Epidermal melanocyte (primary cell): ENCODE results near the gene BTN1A1.
"Not testable (repeated sequence)": the region's sequence is repeated elsewhere in the genome, so short reads cannot be mapped to it uniquely, and the experiment has no call there.

Experiments
- DNase-seq: peaks from one replicate; pipeline ENCODE4 v3.0.0; 2011; ENCODE audit warnings: low spot score; ENCODE audit not compliant: insufficient read length

The BTN1A1 gene

DNA sequence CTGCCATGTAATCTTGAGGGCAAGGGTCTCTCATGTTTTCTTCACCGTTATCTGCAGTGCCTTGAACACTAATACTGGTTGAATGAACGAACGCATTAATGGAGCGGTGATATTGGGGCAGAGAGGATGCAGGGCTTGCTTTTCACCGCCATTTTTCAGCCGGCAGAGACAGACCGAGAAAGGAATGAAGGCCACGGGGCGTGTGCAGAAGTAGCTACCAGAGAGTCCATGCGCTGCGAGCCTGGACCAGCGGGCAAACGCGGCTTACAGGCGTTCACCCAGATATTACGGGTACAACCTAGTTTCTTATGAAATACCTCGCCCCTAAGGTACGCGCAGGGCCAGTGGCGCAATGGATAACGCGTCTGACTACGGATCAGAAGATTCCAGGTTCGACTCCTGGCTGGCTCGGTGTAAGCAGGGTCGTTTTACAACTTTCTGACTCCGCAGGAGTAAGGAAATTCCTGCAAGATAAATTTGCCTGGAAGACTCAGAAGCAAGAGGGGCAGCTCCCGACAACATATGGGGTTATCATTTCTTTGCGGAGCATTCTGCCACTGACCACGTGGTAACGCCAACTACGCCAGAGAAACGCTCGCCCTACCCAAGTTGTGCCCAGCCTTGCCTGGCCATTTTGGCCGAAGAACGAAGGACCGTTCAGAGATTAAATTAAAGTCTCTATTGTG is 37.2 kb downstream of the BTN1A1 start:
- no peak for DNase-seq

DNA sequence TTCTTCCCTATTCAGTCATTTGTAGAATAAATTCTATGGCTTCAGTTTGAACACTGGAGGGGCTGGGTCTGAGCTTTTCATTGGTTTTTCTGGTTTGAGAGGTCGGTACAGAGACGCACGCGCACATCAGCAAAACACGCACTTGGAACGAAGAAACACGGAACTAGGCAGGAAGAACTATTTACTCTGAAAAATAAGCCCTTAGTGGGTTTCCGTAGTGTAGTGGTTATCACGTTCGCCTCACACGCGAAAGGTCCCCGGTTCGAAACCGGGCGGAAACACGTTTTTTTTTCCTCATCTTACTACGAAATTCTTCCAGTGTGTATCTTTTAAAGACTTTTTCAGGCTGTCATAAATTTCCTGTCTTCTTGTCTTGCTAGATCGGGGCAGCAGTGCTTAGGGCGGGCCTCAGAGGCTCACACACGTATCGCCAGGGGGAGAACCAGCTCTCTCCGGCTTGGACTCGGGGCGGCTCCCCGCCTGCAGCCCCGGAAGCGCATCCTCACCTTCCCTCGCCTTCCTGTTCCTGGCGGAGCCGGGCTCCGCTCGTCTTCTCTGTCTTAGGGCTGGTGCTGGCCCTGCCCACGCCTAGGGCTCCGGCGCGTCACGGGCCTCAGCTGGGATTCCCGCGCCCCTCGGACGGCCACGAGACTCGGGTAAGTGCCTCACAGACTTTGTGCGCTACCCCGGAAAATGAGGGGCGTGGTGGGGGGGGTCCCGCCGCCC is 37.9 kb downstream of the BTN1A1 start, which contains the start of gene HMGN4:
HMGN4 (plus strand) TSS at position 521 of the 726 bp plus-strand sequence. CDS start 6,841 bp downstream, outside the sequence.
- peak; percentile 48 for DNase-seq

DNA sequence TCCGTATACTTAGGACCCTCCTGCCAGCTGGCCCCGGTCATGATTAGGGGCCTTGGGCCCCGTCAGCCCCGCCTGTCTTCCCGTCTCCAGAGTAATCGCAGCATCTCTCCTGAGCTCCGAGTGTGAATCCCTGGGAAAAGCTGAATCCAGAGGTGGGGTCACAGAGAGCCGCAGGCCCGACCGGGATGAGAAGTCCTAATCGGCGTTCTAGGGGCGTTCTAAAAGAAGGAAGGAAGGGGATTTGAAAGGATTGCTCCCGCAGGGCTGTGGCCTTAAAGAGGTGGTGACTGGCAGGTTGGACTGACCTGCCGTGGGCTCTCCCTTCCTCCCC is 38.4 kb downstream of the BTN1A1 start:
- no peak for DNase-seq

- no peak for DNase-seq
Measured at GRCh38 chr6:26539071-26539615, 39.0 kb downstream of the BTN1A1 start.

- no peak for DNase-seq
Measured at GRCh38 chr6:26541579-26541978, 41.5 kb downstream of the BTN1A1 start.

GRCh38 chr6:26543953-26544352 is 43.9 kb downstream of the BTN1A1 start:
- no peak for DNase-seq

- DNase-seq = no peak
Measured at GRCh38 chr6:26544473-26544872, 44.4 kb downstream of the BTN1A1 start.

GRCh38 chr6:26545627-26546026 is 45.5 kb downstream of the BTN1A1 start:
- DNase-seq = no peak

DNA sequence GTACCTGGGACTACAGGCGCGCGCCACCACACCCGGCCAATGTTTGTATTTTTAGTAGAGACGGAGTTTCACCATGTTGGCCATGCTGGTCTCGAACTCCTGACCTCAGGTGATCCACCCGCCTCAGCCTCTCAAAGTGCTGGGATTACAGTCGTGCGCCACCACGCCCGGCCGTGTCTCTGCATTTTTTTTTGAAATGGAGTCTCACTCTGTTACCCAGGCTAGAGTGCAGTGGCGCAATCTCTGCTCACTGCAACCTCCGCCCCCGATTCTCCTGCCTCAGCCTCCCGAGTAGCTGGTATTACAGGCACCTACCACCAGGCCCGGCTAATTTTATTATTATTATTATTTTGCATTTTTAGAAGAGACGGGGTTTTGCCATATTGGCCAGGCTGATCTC is 47.3 kb downstream of the BTN1A1 start:
- not testable (repeated sequence) for DNase-seq

GRCh38 chr6:26550250-26550993 is 50.3 kb downstream of the BTN1A1 start:
- DNase-seq = no peak

DNA sequence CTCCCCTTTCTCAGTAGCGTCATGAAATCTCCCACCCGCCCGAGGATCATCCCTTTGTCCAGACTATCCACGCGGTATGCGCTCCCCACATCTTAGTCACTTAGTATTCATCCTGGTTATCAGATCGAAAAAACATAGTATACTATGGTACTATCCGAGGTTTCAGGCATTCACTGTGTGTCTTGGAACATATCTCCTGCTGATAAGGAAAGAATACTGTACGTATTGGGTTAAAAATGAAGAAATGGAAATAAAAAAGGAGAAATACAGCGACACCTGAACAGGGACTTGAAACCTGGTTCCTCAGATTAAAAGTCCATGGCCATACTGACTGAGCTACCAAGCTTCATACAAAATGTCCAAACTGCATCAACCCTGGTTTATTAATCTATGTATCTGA is 52.1 kb downstream of the BTN1A1 start:
- DNase-seq = no peak

GRCh38 chr6:26552640-26553188 is 52.6 kb downstream of the BTN1A1 start:
- DNase-seq = no peak

- DNase-seq = no peak
Measured at GRCh38 chr6:26553264-26553634, 53.1 kb downstream of the BTN1A1 start.

DNA sequence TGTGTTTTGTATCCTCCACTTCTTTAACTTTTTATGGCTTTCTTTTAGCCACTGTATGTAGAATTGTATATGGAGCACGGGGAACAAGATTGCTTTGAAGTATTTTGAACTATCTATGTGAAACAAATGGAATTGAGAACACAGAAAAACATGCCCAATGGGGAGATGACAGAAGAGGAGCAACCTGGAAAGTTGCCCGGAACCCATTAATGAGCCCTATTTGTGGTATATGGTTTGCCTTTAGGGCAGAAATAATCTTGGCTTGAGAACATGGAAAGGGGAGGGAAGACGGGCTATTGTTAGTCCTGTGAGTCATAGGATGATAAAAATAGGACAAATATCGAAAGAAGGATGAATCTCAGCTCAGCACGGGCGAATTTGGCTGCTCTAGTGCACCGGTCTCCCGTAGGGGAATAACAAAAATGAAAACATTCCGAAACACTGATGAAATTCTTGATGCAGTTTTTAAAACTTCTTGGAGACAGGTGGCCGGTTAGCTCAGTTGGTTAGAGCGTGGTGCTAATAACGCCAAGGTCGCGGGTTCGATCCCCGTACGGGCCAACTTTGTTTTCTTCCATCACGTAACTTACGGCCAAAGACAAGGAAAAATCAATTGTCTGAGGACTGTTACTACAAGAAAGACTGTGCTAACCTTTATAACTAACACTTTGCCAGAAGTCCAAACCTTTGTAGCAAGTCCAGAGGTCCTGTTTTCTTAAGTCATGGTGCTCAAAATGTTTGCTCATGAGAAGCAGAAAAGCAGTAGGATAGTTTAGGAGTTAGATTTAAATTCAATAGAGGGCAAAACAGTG is 53.7 kb downstream of the BTN1A1 start:
- DNase-seq = peak; percentile 42

DNA sequence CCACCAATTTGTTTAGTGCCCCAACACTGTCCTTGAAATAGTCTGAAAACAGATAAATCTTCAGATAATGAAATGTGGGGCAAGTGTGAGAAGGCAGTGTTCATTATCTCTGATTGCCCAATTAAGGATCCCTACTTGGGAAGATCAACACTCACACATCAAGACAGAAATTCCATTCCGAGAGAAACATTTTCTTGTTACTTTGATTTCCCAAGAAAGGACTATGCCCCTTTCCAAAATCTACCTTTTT is 54.3 kb downstream of the BTN1A1 start:
- DNase-seq = no peak

DNA sequence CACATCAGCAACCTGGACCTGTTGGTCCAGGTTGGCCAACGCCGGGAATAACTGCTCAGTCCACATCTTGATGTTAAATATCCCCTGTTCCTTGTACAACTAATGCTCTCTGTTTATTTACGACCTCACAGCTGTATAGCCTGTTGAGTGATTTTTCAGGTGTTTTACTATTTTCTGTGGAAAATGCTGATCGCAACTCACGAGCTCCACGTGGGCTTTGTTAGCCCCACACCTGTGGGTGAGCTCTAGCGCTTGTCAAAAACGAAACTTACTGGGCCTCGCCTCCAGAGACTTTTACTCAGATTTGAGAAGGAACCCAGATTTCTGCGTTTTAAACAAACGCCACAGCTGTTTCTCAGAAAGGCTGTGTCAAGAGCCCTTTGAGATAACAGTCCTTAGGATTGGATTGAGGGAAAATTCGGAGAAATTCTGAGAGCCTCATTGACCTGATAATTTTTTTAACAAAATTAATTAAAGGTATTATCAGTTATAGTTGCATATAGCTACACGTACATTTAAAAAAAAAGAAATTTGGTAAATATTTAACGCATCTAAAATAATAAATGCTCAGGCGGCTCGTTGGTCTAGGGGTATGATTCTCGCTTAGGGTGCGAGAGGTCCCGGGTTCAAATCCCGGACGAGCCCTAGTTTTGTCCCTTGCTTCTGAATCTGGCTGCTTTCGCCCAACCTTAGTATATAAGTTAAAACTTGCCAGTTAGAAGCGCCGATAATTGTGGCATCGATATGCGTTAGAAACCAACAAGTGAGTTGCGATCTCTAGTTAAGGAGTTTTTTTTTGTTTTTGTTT is 54.8 kb downstream of the BTN1A1 start:
- DNase-seq = no peak

- no peak for DNase-seq
Measured at GRCh38 chr6:26555505-26556262, 55.6 kb downstream of the BTN1A1 start.

GRCh38 chr6:26556263-26557070 is 56.4 kb downstream of the BTN1A1 start:
- DNase-seq = no peak
